ENCODE measurements around the gene GADD45A. TPM values are rescaled to one million over a fixed set of nuclear protein-coding genes. Genes with fewer than 3 reads are reported as not detected.

The GADD45A gene
- total and polyA plus RNA-seq, 2 donors (not counting 1 experiment from before 2014, with no cell fraction given), result 41.7 to 133 TPM

DNA sequence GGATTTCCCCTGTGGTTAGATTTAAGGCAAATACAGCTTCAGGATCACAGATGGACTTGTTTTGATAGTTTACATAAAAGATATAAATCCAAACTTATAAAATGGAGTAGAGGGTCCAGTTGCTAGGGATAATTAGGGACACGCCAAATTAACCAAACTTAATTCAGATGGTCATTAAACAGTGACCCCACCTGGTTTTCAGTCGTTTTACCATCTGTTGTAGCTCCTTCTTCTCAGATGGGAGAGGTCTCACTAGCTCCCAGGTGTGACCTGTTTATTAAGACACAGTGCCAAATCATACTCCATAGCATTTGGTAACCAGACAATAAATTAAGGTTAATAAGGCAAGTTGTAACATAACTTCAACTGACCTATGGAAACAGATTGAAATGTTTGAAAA, 8.1 kb upstream of the GADD45A start:
- TF ChIP-seq, protein P1, sequence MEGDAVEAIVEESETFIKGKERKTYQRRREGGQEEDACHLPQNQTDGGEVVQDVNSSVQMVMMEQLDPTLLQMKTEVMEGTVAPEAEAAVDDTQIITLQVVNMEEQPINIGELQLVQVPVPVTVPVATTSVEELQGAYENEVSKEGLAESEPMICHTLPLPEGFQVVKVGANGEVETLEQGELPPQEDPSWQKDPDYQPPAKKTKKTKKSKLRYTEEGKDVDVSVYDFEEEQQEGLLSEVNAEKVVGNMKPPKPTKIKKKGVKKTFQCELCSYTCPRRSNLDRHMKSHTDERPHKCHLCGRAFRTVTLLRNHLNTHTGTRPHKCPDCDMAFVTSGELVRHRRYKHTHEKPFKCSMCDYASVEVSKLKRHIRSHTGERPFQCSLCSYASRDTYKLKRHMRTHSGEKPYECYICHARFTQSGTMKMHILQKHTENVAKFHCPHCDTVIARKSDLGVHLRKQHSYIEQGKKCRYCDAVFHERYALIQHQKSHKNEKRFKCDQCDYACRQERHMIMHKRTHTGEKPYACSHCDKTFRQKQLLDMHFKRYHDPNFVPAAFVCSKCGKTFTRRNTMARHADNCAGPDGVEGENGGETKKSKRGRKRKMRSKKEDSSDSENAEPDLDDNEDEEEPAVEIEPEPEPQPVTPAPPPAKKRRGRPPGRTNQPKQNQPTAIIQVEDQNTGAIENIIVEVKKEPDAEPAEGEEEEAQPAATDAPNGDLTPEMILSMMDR (conservative IDR thresholded peaks at IDR 0.05 in 1 of 2, IDR thresholded peaks at IDR 0.05 in 1 of 2; ENCODE audit: low read depth in 1 of 2, low read length in 2 of 2), result no peak
- TF ChIP-seq EZH2 (IDR thresholded peaks at IDR 0.05; ENCODE audit: low read length, missing control alignments), result no peak
- H2AFZ ChIP-seq (ENCODE audit: low read length), result no peak overlapping the region
- no peak overlapping the region for H3K27ac ChIP-seq (ENCODE audit: insufficient read depth, low read length)

DNA sequence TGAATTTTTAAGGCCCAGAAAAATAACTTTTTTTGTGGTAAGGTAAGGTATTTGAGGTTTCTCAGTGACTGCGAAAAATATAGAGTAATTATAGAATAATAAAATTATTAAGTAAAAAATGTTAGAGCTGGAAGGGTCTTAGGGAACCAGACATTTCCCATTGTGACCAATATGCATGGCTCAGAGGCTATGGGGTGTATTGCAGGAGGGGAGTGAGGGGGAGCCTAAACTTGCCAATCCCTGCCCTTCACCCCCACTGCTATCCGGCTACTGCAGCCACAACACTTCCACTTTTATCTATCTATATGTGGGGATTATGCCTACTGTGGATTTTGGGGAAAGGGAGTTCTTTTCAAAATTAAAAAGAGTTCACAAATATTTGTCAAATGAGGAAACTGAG, 7.6 kb upstream of the GADD45A start:
- DNase-seq (ENCODE audit: low read depth in 2 of 2), result no peak
- H3K27ac ChIP-seq (ENCODE audit: insufficient read depth, low read length), result no peak overlapping the region
- H3K4me2 ChIP-seq (ENCODE audit: extremely low read depth, insufficient read depth, low read length), result no peak overlapping the region
- no peak for TF ChIP-seq EZH2 (IDR thresholded peaks at IDR 0.05; ENCODE audit: low read length, missing control alignments)
- TF ChIP-seq, protein P1 (conservative IDR thresholded peaks at IDR 0.05 in 1 of 2, IDR thresholded peaks at IDR 0.05 in 1 of 2; ENCODE audit: low read depth in 1 of 2, low read length in 2 of 2), result no peak
- H3K4me3 ChIP-seq (replicated peaks in 1 of 4; ENCODE audit: control extremely low read depth in 1 of 4, insufficient read depth in 1 of 4, low read depth in 3 of 4, low read length in 4 of 4), result no peak overlapping the region
- no peaks in the 10 kb centered on the region for H3K79me2 ChIP-seq (ENCODE audit: control insufficient read depth, insufficient read depth, low read length)
- H3K9ac ChIP-seq (ENCODE audit: insufficient read depth, low read length), result no peak overlapping the region
- H3K9me3 ChIP-seq (ENCODE audit: control insufficient read depth, insufficient read depth, low read depth, low read length), result no peaks in the 10 kb centered on the region
- no peaks in the 10 kb centered on the region for H3K27me3 ChIP-seq (ENCODE audit: control insufficient read depth, insufficient read depth, low read length)
- H3K36me3 ChIP-seq (ENCODE audit: control insufficient read depth, insufficient read depth, low read length), result no peaks in the 10 kb centered on the region
- H3K4me1 ChIP-seq (ENCODE audit: control insufficient read depth, extremely low read depth, insufficient read depth, low read length), result peaks cover 7% of the 10 kb centered on the region
- H4K20me1 ChIP-seq (ENCODE audit: control insufficient read depth, extremely low read depth, insufficient read depth, low read length), result no peaks in the 10 kb centered on the region
- H2AFZ ChIP-seq (ENCODE audit: low read length), result no peak overlapping the region

More for the DNA sequence above, 8.1 kb upstream of the GADD45A start:
- Histone ChIP-seq H4K20me1 (ENCODE audit: control insufficient read depth, extremely low read depth, insufficient read depth, low read length) (no peaks in the 10 kb centered on the region), H3K79me2 (ENCODE audit: control insufficient read depth, insufficient read depth, low read length) (no peaks in the 10 kb centered on the region), H3K9me3 (ENCODE audit: control insufficient read depth, insufficient read depth, low read depth, low read length) (no peaks in the 10 kb centered on the region), H3K9ac (ENCODE audit: insufficient read depth, low read length) (no peak overlapping the region), H3K36me3 (ENCODE audit: control insufficient read depth, insufficient read depth, low read length) (no peaks in the 10 kb centered on the region), H3K27me3 (ENCODE audit: control insufficient read depth, insufficient read depth, low read length) (no peaks in the 10 kb centered on the region), H3K4me2 (ENCODE audit: extremely low read depth, insufficient read depth, low read length) (no peak overlapping the region), H3K4me1 (ENCODE audit: control insufficient read depth, extremely low read depth, insufficient read depth, low read length) (peaks cover 7% of the 10 kb centered on the region), H3K4me3 (replicated peaks in 1 of 4; ENCODE audit: control extremely low read depth in 1 of 4, insufficient read depth in 1 of 4, low read depth in 3 of 4, low read length in 4 of 4) (no peak overlapping the region)
- no peak for DNase-seq (ENCODE audit: low read depth in 2 of 2)

DNA sequence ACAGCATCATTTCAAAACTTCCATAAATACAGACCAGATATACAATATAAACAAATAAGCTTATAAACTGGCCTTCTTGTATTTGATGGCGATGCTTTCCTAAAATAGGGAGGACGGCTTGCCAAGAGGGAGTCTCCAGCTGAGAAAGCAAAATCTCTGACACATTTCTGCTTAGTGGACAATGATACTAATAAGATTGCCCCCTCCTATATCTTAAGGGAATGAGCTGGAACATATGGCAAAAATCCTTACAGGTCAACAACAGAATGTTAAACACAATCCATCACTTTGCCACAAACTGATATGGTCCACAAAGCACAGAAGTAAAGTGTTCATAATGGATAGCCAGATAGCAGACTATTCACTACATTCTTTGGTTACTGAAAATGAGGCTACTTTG, 7.1 kb upstream of the GADD45A start:
- peak in 1 of 2 donors; percentile 85 for DNase-seq (ENCODE audit: low read depth in 2 of 2)
- no peak overlapping the region for H3K4me3 ChIP-seq (replicated peaks in 1 of 4; ENCODE audit: control extremely low read depth in 1 of 4, insufficient read depth in 1 of 4, low read depth in 3 of 4, low read length in 4 of 4)
- no peak overlapping the region for H3K9ac ChIP-seq (ENCODE audit: insufficient read depth, low read length)
- H3K79me2 ChIP-seq (ENCODE audit: control insufficient read depth, insufficient read depth, low read length), result no peaks in the 10 kb centered on the region
- H2AFZ ChIP-seq (ENCODE audit: low read length), result no peak overlapping the region
- H3K27me3 ChIP-seq (ENCODE audit: control insufficient read depth, insufficient read depth, low read length), result no peaks in the 10 kb centered on the region
- H4K20me1 ChIP-seq (ENCODE audit: control insufficient read depth, extremely low read depth, insufficient read depth, low read length), result no peaks in the 10 kb centered on the region
- peaks cover 9% of the 10 kb centered on the region for H3K4me1 ChIP-seq (ENCODE audit: control insufficient read depth, extremely low read depth, insufficient read depth, low read length)
- TF ChIP-seq EZH2 (IDR thresholded peaks at IDR 0.05; ENCODE audit: low read length, missing control alignments), result no peak
- TF ChIP-seq, protein P1 (conservative IDR thresholded peaks at IDR 0.05 in 1 of 2, IDR thresholded peaks at IDR 0.05 in 1 of 2; ENCODE audit: low read depth in 1 of 2, low read length in 2 of 2), result no peak
- no peak overlapping the region for H3K27ac ChIP-seq (ENCODE audit: insufficient read depth, low read length)
- H3K36me3 ChIP-seq (ENCODE audit: control insufficient read depth, insufficient read depth, low read length), result no peaks in the 10 kb centered on the region
- H3K4me2 ChIP-seq (ENCODE audit: extremely low read depth, insufficient read depth, low read length), result no peak overlapping the region
- H3K9me3 ChIP-seq (ENCODE audit: control insufficient read depth, insufficient read depth, low read depth, low read length), result no peaks in the 10 kb centered on the region

Measured in fibroblast of lung (primary cell).